ENCODE measurements around the gene NEK8. TPM values are rescaled to one million over a fixed set of nuclear protein-coding genes. Genes with fewer than 3 reads are reported as not detected.
"Not testable (repeated sequence)": the region's sequence is repeated elsewhere in the genome, so short reads cannot be mapped to it uniquely, and the experiment has no call there.

NEK8 gene
- total RNA-seq, 1 experiment from 2014 or later: 13.8 TPM

DNA sequence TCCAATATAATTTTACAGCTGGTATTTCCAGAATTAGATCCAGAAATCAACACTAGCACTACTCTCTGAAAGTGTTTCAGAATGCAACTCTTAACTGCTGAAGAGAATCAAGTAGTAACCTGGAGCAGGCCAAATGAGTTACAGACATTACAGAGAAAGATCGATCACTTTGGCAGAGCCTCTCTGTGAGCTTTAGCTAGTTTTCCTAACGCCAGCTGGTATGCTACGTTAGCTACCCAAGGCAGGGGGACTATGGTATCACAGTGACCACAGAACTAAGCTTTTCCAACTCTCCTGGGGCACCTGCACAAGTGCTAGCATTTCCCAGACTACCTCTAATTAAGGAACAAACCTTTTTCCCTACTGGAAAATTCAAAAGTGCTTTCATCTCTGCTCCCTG lies 45.6 kb downstream of the NEK8 start:
- Histone ChIP-seq H3K4me2 (ENCODE audit: low read depth, low read length, poor library complexity, severe bottlenecking) (no peak overlapping the region), H3K9me2 (replicated peaks; ENCODE audit: insufficient read depth, low read length) (no peaks in the 10 kb centered on the region), H3K4me1 (ENCODE audit: low read length) (peaks cover 17% of the 10 kb centered on the region), H3K27me3 (ENCODE audit: low read length) (no peaks in the 10 kb centered on the region), H3K9me3 (ENCODE audit: low read length) (no peaks in the 10 kb centered on the region), H3K9ac (ENCODE audit: low read length) (no peak overlapping the region), H3K36me3 (ENCODE audit: insufficient read depth, low read length) (no peaks in the 10 kb centered on the region), H4K20me1 (ENCODE audit: insufficient read depth, low read depth, low read length) (no peaks in the 10 kb centered on the region), H2AFZ (ENCODE audit: low read length) (no peak overlapping the region), H3K27ac (ENCODE audit: low read length) (no peak overlapping the region), H3K79me2 (ENCODE audit: low read length) (peaks cover 77% of the 10 kb centered on the region), H3K4me3 (ENCODE audit: low read length) (no peak overlapping the region)
- no peak for DNase-seq

- H3K9ac ChIP-seq (ENCODE audit: low read length): no peak overlapping the region
- no peak for DNase-seq
- H3K79me2 ChIP-seq (ENCODE audit: low read length): peaks cover 86% of the 10 kb centered on the region
- H4K20me1 ChIP-seq (ENCODE audit: insufficient read depth, low read depth, low read length): no peaks in the 10 kb centered on the region
- H3K4me2 ChIP-seq (ENCODE audit: low read depth, low read length, poor library complexity, severe bottlenecking): no peak overlapping the region
- peaks cover 24% of the 10 kb centered on the region for H3K4me1 ChIP-seq (ENCODE audit: low read length)
- H3K9me2 ChIP-seq (replicated peaks; ENCODE audit: insufficient read depth, low read length): no peaks in the 10 kb centered on the region
- H3K27me3 ChIP-seq (ENCODE audit: low read length): no peaks in the 10 kb centered on the region
- no peak overlapping the region for H2AFZ ChIP-seq (ENCODE audit: low read length)
- H3K9me3 ChIP-seq (ENCODE audit: low read length): no peaks in the 10 kb centered on the region
- H3K36me3 ChIP-seq (ENCODE audit: insufficient read depth, low read length): no peaks in the 10 kb centered on the region
- no peak overlapping the region for H3K4me3 ChIP-seq (ENCODE audit: low read length)
- peak overlapping the region; percentile 41 for H3K27ac ChIP-seq (ENCODE audit: low read length)
Measured at GRCh38 chr17:28777178-28777577, 48.6 kb downstream of the NEK8 start.

DNA sequence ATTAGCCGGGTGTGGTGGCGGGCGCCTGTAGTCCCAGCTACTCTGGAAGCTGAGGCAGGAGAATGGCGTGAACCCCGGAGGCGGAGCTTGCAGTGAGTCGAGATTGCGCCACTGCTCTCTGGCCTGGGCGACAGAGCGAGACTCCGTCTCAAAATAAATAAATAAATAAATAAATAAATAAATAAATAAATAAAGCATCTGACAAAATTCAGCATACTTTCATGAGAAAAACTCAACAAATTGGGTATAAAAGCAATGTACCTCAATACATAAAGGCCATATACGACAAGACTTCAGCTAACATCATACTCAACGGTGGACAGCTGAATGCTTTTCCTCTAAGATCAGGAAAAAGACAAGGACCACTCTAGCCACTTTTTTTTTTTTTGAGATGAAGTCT lies 51.0 kb downstream of the NEK8 start:
- H3K9me3 ChIP-seq (ENCODE audit: low read length): not testable (repeated sequence)
- H3K79me2 ChIP-seq (ENCODE audit: low read length): peaks cover 79% of the 10 kb centered on the region

GRCh38 chr17:28783161-28783560 lies 54.6 kb downstream of the NEK8 start:
- Histone ChIP-seq H3K4me3 (ENCODE audit: low read length) (no peak overlapping the region), H3K4me2 (ENCODE audit: low read depth, low read length, poor library complexity, severe bottlenecking) (no peak overlapping the region), H3K9me3 (ENCODE audit: low read length) (no peaks in the 10 kb centered on the region), H4K20me1 (ENCODE audit: insufficient read depth, low read depth, low read length) (no peaks in the 10 kb centered on the region), H3K9me2 (replicated peaks; ENCODE audit: insufficient read depth, low read length) (no peaks in the 10 kb centered on the region), H2AFZ (ENCODE audit: low read length) (no peak overlapping the region), H3K27me3 (ENCODE audit: low read length) (no peaks in the 10 kb centered on the region), H3K36me3 (ENCODE audit: insufficient read depth, low read length) (no peaks in the 10 kb centered on the region), H3K9ac (ENCODE audit: low read length) (no peak overlapping the region), H3K4me1 (ENCODE audit: low read length) (peaks cover 16% of the 10 kb centered on the region), H3K27ac (ENCODE audit: low read length) (no peak overlapping the region), H3K79me2 (ENCODE audit: low read length) (peaks cover 69% of the 10 kb centered on the region)
- DNase-seq: no peak

More for the DNA sequence above, 51.0 kb downstream of the NEK8 start:
- not testable (repeated sequence) for H2AFZ ChIP-seq (ENCODE audit: low read length); H3K9me2 ChIP-seq (replicated peaks; ENCODE audit: insufficient read depth, low read length); H3K4me2 ChIP-seq (ENCODE audit: low read depth, low read length, poor library complexity, severe bottlenecking); H3K9ac ChIP-seq (ENCODE audit: low read length); H3K27ac ChIP-seq (ENCODE audit: low read length); H3K4me3 ChIP-seq (ENCODE audit: low read length); H4K20me1 ChIP-seq (ENCODE audit: insufficient read depth, low read depth, low read length); H3K27me3 ChIP-seq (ENCODE audit: low read length); DNase-seq; H3K36me3 ChIP-seq (ENCODE audit: insufficient read depth, low read length)
- H3K4me1 ChIP-seq (ENCODE audit: low read length): peaks cover 24% of the 10 kb centered on the region

GRCh38 chr17:28788100-28788499 lies 59.5 kb downstream of the NEK8 start:
- H4K20me1 ChIP-seq (ENCODE audit: insufficient read depth, low read depth, low read length): no peaks in the 10 kb centered on the region
- no peaks in the 10 kb centered on the region for H3K9me2 ChIP-seq (replicated peaks; ENCODE audit: insufficient read depth, low read length)
- no peak overlapping the region for H2AFZ ChIP-seq (ENCODE audit: low read length)
- H3K4me3 ChIP-seq (ENCODE audit: low read length): no peak overlapping the region
- no peak overlapping the region for H3K27ac ChIP-seq (ENCODE audit: low read length)
- H3K4me2 ChIP-seq (ENCODE audit: low read depth, low read length, poor library complexity, severe bottlenecking): no peak overlapping the region
- peaks cover 1% of the 10 kb centered on the region for H3K4me1 ChIP-seq (ENCODE audit: low read length)
- H3K79me2 ChIP-seq (ENCODE audit: low read length): peaks cover 68% of the 10 kb centered on the region
- no peak for DNase-seq
- no peaks in the 10 kb centered on the region for H3K9me3 ChIP-seq (ENCODE audit: low read length)
- no peaks in the 10 kb centered on the region for H3K27me3 ChIP-seq (ENCODE audit: low read length)
- H3K36me3 ChIP-seq (ENCODE audit: insufficient read depth, low read length): no peaks in the 10 kb centered on the region
- no peak overlapping the region for H3K9ac ChIP-seq (ENCODE audit: low read length)

Small RNA genes within 50 kb of the gene (small RNA-seq; reads per million reads assigned to genes)
- gene SNORD42A: not detected
- not detected for gene SNORD42B
- gene SNORD4A: not detected
- not detected for gene SNORD4B

Other genes with a start within 250 kb of the NEK8 start
- gene FOXN1, start 222.4 kb upstream of the NEK8 start, total RNA-seq (2014; rRNA removed; shearing (Covaris generic); ENCODE audit: low replicate concordance): not detected in 2 replicates
- gene UNC119, start 176.2 kb upstream of the NEK8 start, total RNA-seq (2014; rRNA removed; shearing (Covaris generic); ENCODE audit: low replicate concordance): 34.0 and 70.2 TPM in 2 replicates
- gene PIGS, start 157.3 kb upstream of the NEK8 start, total RNA-seq (2014; rRNA removed; shearing (Covaris generic); ENCODE audit: low replicate concordance): 39.2 and 50.2 TPM in 2 replicates
- 309 and 552 TPM in 2 replicates for gene ALDOC, start 151.9 kb upstream of the NEK8 start, total RNA-seq (2014; rRNA removed; shearing (Covaris generic); ENCODE audit: low replicate concordance)
- 51.0 and 58.1 TPM in 2 replicates for gene SPAG5, start 129.8 kb upstream of the NEK8 start, total RNA-seq (2014; rRNA removed; shearing (Covaris generic); ENCODE audit: low replicate concordance)
- 25.5 and 33.5 TPM in 2 replicates for gene RSKR, start 114.6 kb upstream of the NEK8 start, total RNA-seq (2014; rRNA removed; shearing (Covaris generic); ENCODE audit: low replicate concordance)
- gene BLTP2, start 83.6 kb upstream of the NEK8 start, total RNA-seq (2014; rRNA removed; shearing (Covaris generic); ENCODE audit: low replicate concordance): 133 and 152 TPM in 2 replicates
- 32.3 and 39.7 TPM in 2 replicates for gene SDF2, start 66.9 kb upstream of the NEK8 start, total RNA-seq (2014; rRNA removed; shearing (Covaris generic); ENCODE audit: low replicate concordance)
- gene SUPT6H, start 66.6 kb upstream of the NEK8 start, total RNA-seq (2014; rRNA removed; shearing (Covaris generic); ENCODE audit: low replicate concordance): 91.5 and 109 TPM in 2 replicates
- gene PROCA1, start 16.9 kb upstream of the NEK8 start, total RNA-seq (2014; rRNA removed; shearing (Covaris generic); ENCODE audit: low replicate concordance): 2.7 and 7.3 TPM in 2 replicates
- not detected in 2 replicates for gene RAB34, start 10.9 kb upstream of the NEK8 start, total RNA-seq (2014; rRNA removed; shearing (Covaris generic); ENCODE audit: low replicate concordance)
- 1,170 and 1,763 TPM in 2 replicates for gene RPL23A, start 8.8 kb upstream of the NEK8 start, total RNA-seq (2014; rRNA removed; shearing (Covaris generic); ENCODE audit: low replicate concordance)
- 2.1 and 3.8 TPM in 2 replicates for gene TLCD1, start 2.6 kb upstream of the NEK8 start, total RNA-seq (2014; rRNA removed; shearing (Covaris generic); ENCODE audit: low replicate concordance)
- gene TRAF4, start 15.2 kb downstream of the NEK8 start, total RNA-seq (2014; rRNA removed; shearing (Covaris generic); ENCODE audit: low replicate concordance): 40.1 and 40.7 TPM in 2 replicates
- gene FAM222B, start 114.0 kb downstream of the NEK8 start, total RNA-seq (2014; rRNA removed; shearing (Covaris generic); ENCODE audit: low replicate concordance): 8.0 and 9.6 TPM in 2 replicates
- 19.5 and 46.2 TPM in 2 replicates for gene ERAL1, start 126.2 kb downstream of the NEK8 start, total RNA-seq (2014; rRNA removed; shearing (Covaris generic); ENCODE audit: low replicate concordance)
- gene FLOT2, start 168.9 kb downstream of the NEK8 start, total RNA-seq (2014; rRNA removed; shearing (Covaris generic); ENCODE audit: low replicate concordance): 35.8 and 57.8 TPM in 2 replicates
- gene DHRS13, start 174.3 kb downstream of the NEK8 start, total RNA-seq (2014; rRNA removed; shearing (Covaris generic); ENCODE audit: low replicate concordance): 12.9 and 26.5 TPM in 2 replicates
- 38.3 and 44.6 TPM in 2 replicates for gene PHF12, start 222.7 kb downstream of the NEK8 start, total RNA-seq (2014; rRNA removed; shearing (Covaris generic); ENCODE audit: low replicate concordance)

Measured in Karpas-422 (cell line).